GM13976 (cell line): ENCODE data around the gene CEP68.

Experiments
- DNase-seq: peaks from one replicate; pipeline ENCODE4 v3.0.0; 2012; ENCODE audit warnings: low spot score
- in situ Hi-C: fragments of 300-500 bp; cut with MboI; formaldehyde crosslinking; loops from one replicate; pipeline ENCODE4 v1.12.0; 2022; ENCODE audit warnings: low sequenced_read_pairs, mixed read lengths, inconsistent platforms; ENCODE audit not compliant: unreplicated experiment
- TF ChIP-seq, protein P1 (sequence below): IDR thresholded peaks from 2 replicates; pipeline ENCODE4 v1.5.1; 2012; ENCODE audit warnings: borderline replicate concordance, mild to moderate bottlenecking; ENCODE audit not compliant: insufficient read depth; ENCODE audit errors: extremely low read depth, missing control alignments, control extremely low read depth

Gene CEP68

DNA sequence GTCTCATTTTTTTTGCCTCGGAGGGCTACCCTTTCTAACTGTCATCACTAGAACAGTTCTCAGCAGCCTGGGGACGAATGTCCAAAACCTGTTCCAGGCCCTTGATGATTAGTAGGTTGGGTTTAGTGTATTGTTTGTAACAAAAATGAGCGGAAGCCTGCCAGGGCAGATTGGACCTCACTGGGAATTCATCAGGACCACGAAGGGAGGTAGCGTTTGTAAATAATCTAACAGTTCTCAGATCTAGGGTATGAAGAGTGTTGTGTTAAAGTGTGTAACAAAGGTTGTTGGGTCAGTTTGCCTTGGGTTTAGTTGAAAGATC lies 799 bp downstream of the CEP68 start:
- in situ Hi-C loops = no loop called here

GRCh38 chr2:65057391-65058052 lies 1.3 kb downstream of the CEP68 start:
- DNase-seq = peak; percentile 71
- TF ChIP-seq, protein P1, sequence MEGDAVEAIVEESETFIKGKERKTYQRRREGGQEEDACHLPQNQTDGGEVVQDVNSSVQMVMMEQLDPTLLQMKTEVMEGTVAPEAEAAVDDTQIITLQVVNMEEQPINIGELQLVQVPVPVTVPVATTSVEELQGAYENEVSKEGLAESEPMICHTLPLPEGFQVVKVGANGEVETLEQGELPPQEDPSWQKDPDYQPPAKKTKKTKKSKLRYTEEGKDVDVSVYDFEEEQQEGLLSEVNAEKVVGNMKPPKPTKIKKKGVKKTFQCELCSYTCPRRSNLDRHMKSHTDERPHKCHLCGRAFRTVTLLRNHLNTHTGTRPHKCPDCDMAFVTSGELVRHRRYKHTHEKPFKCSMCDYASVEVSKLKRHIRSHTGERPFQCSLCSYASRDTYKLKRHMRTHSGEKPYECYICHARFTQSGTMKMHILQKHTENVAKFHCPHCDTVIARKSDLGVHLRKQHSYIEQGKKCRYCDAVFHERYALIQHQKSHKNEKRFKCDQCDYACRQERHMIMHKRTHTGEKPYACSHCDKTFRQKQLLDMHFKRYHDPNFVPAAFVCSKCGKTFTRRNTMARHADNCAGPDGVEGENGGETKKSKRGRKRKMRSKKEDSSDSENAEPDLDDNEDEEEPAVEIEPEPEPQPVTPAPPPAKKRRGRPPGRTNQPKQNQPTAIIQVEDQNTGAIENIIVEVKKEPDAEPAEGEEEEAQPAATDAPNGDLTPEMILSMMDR = no peak
- in situ Hi-C loops = no loop called here

More for the DNA sequence above, 799 bp downstream of the CEP68 start:
- DNase-seq = no peak
- TF ChIP-seq, protein P1 = no peak

GRCh38 chr2:65059071-65059470 lies 2.9 kb downstream of the CEP68 start:
- TF ChIP-seq, protein P1 = no peak
- in situ Hi-C loops = no loop called here
- DNase-seq = no peak

DNA sequence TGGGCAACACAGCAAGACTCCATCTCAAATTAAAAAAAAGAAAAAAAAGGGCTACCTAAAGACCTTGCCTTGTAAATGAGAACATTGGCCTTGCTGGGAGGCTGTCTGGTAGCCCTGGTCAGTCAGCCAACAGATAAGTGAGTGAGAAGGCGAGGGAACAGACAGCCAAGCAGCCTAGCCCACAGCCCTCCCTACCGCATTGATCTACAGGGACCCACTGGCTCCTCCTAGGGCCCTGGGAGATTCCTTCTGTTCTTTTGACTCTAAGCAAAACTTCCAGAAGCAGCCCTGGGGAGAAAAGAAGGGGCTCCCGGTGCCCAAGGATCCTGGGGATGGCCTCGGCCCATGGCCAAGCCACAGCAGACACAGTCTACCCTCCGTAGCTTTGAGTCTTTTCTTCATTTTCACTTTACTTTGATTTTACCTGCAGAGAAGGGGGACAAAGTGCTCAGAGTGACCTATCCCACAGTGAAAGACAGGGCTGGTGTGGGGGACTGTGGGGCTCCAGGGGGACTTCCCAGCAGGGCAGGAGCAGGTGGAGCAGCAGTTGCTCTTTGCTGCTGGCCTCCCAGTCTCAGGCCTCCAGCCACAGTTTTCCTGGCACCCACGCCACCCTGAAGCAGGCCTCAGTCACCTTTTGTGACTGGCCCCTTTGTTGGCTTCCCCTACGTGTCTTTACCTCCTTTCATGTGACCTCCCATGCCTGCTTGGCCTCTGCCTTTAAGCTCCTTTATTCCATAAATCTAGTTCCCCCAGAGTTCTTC lies 5.1 kb downstream of the CEP68 start:
- in situ Hi-C loops = loop anchor here (10.0 kb wide), 2 partner anchors 103 to 503 kb away; no protein-coding TSS in a partner anchor
- no peak for DNase-seq
- TF ChIP-seq, protein P1 = no peak

DNA sequence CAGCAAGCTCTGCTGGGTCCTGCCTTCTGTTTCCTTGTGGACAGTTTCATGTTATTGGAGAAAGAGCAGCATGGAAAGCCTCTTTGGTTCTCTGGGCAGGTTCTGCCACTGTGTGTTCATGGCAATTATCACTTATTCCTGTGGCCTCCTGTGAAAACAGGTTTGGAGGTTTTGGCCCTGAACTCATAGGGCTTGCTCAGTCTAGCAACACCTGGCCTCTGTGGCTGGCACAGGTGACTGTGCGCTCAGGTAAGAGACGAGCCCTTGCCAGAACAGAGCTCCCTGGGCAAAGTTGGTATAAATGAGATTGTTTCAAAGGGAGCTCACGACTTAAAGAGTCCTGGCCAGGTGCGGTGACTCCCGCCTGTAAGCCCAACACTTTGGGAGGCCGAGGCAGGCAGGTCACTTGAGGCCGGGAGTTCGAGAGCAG lies 5.7 kb downstream of the CEP68 start:
- TF ChIP-seq, protein P1 = no peak
- in situ Hi-C loops = loop anchor here (10.0 kb wide), 2 partner anchors 103 to 503 kb away; no protein-coding TSS in a partner anchor
- peak; percentile 3 for DNase-seq

DNA sequence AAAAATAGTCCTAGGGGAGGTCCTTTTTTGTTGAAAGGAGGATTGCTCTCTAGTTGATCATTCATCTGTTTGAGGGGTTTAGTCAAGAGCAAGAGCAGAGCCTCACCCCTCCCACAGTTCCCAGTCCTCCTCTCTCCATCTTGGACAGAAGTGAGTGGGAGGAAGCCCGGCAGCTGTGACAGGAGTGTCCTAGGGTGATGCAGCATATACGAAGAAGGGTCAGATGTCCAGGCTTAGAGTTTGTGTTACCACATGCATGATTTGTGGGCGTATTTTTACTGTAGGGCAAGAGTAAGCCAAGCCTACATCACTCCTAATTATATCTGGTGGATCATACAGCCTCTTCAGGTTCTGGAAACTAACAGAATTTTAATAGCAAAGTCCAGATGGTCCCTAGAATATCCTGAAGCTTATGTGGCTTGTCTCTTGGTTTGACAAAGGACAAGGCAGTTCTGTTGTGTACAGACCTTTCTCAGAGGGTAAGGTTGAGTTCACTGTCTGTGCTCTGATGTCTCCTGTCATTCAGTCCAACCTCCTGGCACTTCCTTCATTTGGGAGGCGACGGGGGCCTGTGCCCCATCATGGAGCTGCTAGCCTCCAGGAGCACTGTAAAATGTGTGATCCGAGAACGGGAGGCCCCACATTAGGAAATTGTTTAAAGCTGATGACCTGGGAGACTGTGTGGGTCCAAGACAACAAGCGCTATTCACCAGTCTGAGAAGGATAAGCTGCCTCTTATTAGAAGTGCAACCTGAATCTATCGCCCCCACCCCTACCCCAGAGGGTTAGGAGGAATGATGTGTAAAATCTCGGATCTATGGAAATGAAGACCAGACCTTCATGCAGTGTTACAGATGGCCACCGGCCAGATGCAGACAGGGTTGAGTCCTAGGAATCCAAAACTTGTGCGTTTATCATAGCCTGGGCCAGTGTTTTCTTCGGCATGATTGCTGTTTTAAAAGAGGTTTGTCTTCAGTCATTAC lies 6.9 kb downstream of the CEP68 start:
- TF ChIP-seq, protein P1 = no peak
- in situ Hi-C loops = loop anchor here (10.0 kb wide), 2 partner anchors 102 to 502 kb away; no protein-coding TSS in a partner anchor
- peak; percentile 3 for DNase-seq
